BE2C (cell line): ENCODE measurements around the gene YTHDF1.

ENCODE experiments used
- DNase-seq: peaks from one replicate; pipeline ENCODE4 v3.0.0-alpha.2; 2020
- H3K27me3 ChIP-seq: fragments of 250-450 bp; sonication (Bioruptor Pico); 2 replicates; pipeline ENCODE4 v1.5.1; 2020; ENCODE audit warnings: mild to moderate bottlenecking
- H3K36me3 ChIP-seq: fragments of 250-450 bp; sonication (Bioruptor Pico); 2 replicates; pipeline ENCODE4 v1.5.1; 2020; ENCODE audit warnings: mild to moderate bottlenecking
- H3K4me1 ChIP-seq: fragments of 250-450 bp; sonication (Bioruptor Pico); 2 replicates; pipeline ENCODE4 v1.5.1; 2020
- H3K4me3 ChIP-seq: 2 replicates; pipeline ENCODE4 v1.5.1; 2011; ENCODE audit warnings: low read depth, low read length
- H3K9me3 ChIP-seq: fragments of 250-450 bp; sonication (Bioruptor Pico); 2 replicates; pipeline ENCODE4 v1.5.1; 2020
- CTCF ChIP-seq: IDR thresholded peaks from 2 replicates; pipeline ENCODE4 v1.5.1; 2012; ENCODE audit warnings: mild to moderate bottlenecking, low read depth, low read length

The YTHDF1 gene

GRCh38 chr20:63234693-63235398 is 18.9 kb upstream of the YTHDF1 start:
- Histone ChIP-seq H3K4me1 (peaks cover 8% of the 10 kb centered on the region), H3K36me3 (no peaks in the 10 kb centered on the region), H3K4me3 (no peak overlapping the region), H3K9me3 (no peaks in the 10 kb centered on the region), H3K27me3 (no peaks in the 10 kb centered on the region)
- no peak for DNase-seq
- TF ChIP-seq CTCF: 0 out of 2 replicates have a peak, but pooled peaks have one; percentile 7

GRCh38 chr20:63233924-63234323 is 18.0 kb upstream of the YTHDF1 start:
- peaks cover 8% of the 10 kb centered on the region for H3K4me1 ChIP-seq
- H3K9me3 ChIP-seq: no peaks in the 10 kb centered on the region
- no peak for DNase-seq
- no peaks in the 10 kb centered on the region for H3K27me3 ChIP-seq
- TF ChIP-seq CTCF: no peak
- H3K4me3 ChIP-seq: no peak overlapping the region
- no peaks in the 10 kb centered on the region for H3K36me3 ChIP-seq

- H3K4me1 ChIP-seq: no peaks in the 10 kb centered on the region; the same call in 1 of the 2 replicates
Measured at GRCh38 chr20:63233061-63233344, 17.1 kb upstream of the YTHDF1 start.

GRCh38 chr20:63232235-63233060 is 16.5 kb upstream of the YTHDF1 start:
- no peak for DNase-seq
- Histone ChIP-seq H3K27me3 (no peaks in the 10 kb centered on the region), H3K4me3 (no peak overlapping the region), H3K9me3 (no peaks in the 10 kb centered on the region), H3K36me3 (no peaks in the 10 kb centered on the region), H3K4me1 (no peaks in the 10 kb centered on the region; the same call in 1 of the 2 replicates)
- no peak for TF ChIP-seq CTCF

More at GRCh38 chr20:63233061-63233344, 17.1 kb upstream of the YTHDF1 start:
- no peaks in the 10 kb centered on the region for H3K36me3 ChIP-seq
- TF ChIP-seq CTCF: no peak
- H3K9me3 ChIP-seq: no peaks in the 10 kb centered on the region
- H3K27me3 ChIP-seq: no peaks in the 10 kb centered on the region
- no peak overlapping the region for H3K4me3 ChIP-seq
- DNase-seq: no peak

GRCh38 chr20:63230800-63231268 is 14.9 kb upstream of the YTHDF1 start:
- TF ChIP-seq CTCF: peak; percentile 62
- H3K4me3 ChIP-seq: no peak overlapping the region
- H3K4me1 ChIP-seq: no peaks in the 10 kb centered on the region; the same call in 1 of the 2 replicates
- no peaks in the 10 kb centered on the region for H3K27me3 ChIP-seq
- H3K36me3 ChIP-seq: no peaks in the 10 kb centered on the region
- DNase-seq: peak; percentile 73
- no peaks in the 10 kb centered on the region for H3K9me3 ChIP-seq

GRCh38 chr20:63228806-63229205 is 12.9 kb upstream of the YTHDF1 start:
- TF ChIP-seq CTCF: no peak
- H3K36me3 ChIP-seq: no peaks in the 10 kb centered on the region
- no peaks in the 10 kb centered on the region for H3K9me3 ChIP-seq
- H3K4me1 ChIP-seq: peaks cover 9% of the 10 kb centered on the region
- H3K27me3 ChIP-seq: no peaks in the 10 kb centered on the region
- no peak overlapping the region for H3K4me3 ChIP-seq
- no peak for DNase-seq
